NOMO-1 treated with DMSO at 0.1 percent for 48 hours (cell line): ENCODE results near the gene EIF4B.

ENCODE experiments used
- DNase-seq: peaks from one replicate; lab custom pipeline; 2025; ENCODE audit not compliant: unreplicated experiment; lab: John Stamatoyannopoulos, UW

EIF4B gene

DNA sequence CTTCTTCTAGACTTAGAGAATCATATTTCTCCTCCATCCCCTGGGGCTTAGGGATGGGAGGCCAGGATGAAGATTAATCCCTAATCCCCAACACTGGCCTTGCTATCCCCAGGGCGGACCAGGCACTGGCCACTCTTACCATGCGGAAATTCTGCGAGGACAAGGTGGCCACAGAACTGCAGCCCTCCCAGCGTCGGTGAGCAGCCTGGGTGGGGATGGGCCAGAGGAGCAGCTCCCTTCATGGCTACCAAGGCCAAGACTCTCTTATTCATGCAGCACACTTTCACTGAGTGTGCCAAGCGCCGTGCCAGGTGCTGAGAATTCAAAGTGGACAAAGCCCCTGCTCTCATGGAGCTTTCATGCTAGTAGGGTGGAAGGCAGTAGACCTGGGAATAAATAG is 50.6 kb downstream of the EIF4B start:
- DNase-seq = no peak

DNA sequence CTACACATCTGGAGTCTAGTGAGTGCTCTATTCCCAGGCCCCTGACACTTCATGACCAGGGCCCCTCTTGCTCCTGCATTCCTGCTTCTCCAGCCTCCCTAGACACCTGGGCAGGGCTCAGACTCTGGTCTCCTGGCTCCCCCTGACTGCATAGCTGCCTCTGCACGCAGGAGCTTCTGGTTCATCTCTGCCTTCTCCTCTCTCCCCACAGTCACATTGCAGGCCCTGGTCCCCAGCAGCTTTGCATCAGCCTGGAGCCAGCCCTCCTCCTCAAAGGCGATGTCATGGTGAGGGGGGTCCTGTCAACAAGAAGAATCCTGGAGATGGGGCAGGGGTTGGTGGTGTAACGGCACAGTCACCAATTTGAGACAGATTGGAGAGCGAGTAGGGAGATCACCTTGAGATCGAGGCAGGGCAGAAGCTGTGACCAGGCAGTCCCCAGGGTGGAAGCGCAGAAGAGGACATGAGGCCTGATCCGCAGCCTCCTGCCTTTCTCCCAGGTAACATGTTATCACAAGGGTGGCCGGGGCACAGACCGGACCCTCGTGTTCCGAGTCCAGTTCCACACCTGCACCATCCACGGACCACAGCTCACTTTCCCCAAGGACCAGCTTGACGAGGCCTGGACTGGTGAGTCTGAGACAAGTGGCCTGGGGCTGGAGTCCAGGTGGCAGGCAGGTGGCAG is 51.7 kb downstream of the EIF4B start:
- DNase-seq = no peak

DNA sequence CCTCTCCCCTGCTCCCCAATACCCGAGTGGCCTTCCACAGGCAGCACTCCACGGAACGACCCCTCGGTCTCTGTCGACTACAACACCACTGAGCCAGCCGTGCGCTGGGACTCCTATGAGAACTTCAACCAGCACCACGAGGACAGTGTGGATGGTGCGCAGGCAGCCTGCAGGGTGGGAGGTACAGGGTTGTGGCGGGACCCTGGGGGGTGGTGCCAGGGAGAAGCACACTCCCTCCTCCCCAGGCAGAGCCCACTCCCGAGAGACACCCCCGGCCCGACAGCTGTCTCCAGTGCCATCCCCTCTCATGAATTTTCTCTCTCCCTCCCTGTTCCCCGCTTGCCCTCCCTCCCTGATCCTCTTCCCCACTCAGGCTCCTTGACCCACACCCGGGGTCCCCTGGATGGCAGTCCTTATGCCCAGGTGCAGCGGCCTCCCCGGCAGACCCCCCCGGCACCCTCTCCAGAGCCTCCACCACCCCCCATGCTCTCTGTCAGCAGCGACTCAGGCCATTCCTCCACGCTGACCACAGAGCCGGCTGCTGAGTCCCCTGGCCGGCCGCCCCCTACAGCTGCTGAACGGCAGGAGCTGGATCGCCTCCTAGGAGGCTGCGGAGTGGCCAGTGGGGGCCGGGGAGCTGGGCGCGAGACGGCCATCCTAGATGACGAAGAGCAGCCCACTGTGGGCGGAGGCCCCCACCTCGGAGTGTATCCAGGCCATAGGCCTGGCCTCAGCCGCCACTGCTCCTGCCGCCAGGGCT is 52.6 kb downstream of the EIF4B start:
- no peak for DNase-seq

DNA sequence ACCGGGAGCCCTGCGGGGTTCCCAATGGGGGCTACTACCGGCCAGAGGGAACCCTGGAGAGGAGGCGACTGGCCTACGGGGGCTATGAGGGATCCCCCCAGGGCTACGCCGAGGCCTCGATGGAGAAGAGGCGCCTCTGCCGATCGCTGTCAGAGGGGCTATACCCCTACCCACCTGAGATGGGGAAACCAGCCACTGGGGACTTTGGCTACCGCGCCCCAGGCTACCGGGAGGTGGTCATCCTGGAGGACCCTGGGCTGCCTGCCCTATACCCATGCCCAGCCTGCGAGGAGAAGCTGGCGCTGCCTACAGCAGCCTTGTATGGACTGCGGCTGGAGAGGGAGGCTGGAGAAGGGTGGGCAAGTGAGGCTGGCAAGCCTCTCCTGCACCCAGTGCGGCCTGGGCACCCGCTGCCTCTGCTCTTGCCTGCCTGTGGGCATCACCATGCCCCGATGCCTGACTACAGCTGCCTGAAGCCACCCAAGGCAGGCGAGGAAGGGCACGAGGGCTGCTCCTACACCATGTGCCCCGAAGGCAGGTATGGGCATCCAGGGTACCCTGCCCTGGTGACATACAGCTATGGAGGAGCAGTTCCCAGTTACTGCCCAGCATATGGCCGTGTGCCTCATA is 53.3 kb downstream of the EIF4B start:
- no peak for DNase-seq

DNA sequence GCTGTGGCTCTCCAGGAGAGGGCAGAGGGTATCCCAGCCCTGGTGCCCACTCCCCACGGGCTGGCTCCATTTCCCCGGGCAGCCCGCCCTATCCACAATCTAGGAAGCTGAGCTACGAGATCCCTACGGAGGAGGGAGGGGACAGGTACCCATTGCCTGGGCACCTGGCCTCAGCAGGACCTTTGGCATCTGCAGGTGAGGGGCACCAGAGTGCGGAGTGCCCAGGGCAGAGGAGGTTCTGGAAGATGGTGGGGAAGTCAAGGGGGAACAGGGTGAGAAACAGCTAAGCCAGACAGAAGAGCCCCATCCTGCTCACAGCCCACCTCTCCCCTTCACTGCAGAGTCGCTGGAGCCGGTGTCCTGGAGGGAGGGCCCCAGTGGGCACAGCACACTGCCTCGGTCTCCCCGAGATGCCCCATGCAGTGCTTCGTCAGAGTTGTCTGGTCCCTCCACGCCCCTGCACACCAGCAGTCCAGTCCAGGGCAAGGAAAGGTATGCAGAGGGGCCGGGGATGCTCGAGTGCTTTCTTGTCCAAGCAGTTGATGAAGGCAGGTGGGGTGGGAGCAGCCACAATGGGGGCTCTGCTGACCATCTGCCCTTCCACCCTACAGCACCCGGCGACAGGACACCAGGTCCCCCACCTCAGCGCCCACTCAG is 53.9 kb downstream of the EIF4B start:
- DNase-seq = no peak

DNA sequence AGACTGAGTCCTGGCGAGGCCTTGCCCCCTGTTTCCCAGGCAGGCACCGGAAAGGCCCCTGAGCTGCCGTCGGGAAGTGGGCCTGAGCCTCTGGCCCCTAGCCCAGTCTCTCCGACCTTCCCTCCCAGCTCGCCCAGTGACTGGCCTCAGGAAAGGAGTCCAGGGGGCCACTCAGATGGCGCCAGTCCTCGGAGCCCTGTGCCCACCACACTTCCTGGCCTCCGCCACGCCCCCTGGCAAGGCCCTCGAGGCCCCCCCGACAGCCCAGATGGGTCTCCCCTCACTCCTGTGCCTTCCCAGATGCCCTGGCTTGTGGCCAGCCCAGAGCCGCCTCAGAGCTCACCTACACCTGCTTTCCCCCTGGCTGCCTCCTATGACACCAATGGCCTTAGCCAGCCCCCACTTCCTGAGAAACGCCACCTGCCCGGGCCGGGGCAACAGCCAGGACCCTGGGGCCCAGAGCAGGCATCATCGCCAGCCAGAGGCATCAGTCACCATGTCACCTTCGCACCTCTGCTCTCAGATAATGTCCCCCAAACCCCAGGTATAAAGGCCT is 54.5 kb downstream of the EIF4B start:
- DNase-seq = no peak

DNA sequence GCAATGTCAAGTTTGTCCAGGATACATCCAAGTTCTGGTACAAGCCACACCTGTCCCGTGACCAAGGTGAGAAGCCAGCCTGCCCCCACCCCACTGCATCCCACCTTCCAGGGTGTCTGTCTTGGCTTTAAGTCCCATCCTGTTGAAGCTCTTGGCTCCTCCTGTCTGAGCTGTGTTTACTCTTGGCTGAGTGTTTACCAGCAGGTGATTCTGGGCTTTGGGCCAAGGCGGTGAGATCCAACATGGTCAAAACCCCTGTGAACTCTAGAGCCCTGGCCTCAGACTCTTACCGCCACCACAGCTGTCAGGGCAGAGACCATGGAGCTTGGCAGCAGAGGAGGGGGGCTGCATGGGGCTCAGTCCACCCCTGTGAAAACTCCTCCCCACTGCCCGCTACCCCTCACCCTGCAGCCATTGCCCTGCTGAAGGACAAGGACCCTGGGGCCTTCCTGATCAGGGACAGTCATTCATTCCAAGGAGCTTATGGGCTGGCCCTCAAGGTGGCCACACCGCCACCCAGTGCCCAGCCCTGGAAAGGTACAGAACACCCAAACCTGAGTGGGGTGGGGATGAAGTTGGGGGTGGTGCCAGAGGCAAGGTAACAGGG is 55.3 kb downstream of the EIF4B start:
- DNase-seq = no peak

DNA sequence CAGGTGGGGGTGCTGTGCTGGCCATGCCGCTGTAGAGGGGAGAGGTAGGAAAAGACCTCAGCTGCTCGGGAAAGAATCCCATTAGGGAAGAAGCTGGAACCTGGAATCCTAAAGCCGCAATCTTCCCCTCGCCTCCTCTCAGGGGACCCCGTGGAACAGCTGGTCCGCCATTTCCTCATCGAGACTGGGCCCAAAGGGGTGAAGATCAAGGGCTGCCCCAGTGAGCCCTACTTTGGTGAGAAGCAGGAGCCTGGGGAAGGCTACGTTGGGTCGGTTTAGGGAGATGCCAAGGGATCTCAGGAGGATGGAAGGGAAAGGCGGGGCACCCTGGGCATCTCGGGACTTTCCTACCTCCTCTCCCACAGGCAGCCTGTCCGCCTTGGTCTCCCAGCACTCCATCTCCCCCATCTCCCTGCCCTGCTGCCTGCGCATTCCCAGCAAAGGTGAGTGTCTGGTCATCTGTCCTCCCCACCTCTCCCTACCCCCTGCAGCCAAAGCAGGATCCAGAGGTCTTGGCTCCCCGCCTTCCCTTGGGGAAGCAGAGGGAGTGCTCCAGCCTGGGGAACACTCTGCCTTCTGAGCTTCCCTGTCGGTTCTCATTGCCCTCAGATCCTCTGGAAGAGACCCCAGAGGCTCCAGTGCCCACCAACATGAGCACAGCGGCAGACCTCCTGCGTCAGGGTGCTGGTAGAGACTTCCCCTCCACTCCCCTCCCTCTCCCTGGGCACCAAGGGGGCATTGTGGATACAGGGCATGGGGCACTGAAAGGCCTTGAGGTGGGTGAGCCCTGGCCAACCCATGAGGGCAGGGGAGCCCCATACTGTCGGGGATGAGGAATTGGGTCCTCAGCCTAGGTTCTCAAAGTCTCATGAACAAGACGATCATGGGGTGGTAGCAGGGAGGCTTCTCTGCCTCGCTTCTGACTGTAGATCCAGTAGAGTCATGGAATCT is 56.0 kb downstream of the EIF4B start:
- no peak for DNase-seq

DNA sequence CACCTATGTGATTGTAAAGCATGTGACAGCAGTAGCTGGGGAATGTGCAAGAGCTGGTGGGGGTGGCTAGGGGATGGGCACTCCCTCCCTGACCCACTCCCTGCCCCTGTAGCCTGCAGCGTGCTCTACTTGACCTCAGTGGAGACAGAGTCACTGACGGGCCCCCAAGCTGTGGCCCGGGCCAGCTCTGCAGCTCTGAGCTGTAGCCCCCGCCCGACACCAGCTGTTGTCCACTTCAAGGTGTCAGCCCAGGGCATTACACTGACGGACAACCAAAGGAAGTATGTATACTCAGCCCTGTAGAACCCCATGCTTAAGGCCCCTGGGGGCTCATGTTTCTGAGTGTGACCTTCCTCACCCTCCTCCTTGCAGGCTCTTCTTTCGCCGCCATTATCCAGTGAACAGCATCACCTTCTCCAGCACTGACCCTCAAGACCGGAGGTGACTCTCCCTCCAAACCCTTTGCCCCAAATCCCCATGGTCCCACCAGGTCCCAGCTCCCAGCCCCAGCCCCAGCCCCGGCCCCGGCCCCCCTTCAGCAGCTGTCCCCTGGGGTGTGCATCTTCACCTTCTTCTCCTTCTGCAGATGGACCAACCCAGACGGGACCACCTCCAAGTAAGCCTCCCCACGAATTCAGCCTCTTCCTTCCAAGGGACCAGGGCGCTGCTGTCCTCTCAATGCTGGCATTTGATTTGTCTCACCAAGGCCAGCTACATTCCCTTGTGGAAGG is 56.9 kb downstream of the EIF4B start:
- DNase-seq = no peak

DNA sequence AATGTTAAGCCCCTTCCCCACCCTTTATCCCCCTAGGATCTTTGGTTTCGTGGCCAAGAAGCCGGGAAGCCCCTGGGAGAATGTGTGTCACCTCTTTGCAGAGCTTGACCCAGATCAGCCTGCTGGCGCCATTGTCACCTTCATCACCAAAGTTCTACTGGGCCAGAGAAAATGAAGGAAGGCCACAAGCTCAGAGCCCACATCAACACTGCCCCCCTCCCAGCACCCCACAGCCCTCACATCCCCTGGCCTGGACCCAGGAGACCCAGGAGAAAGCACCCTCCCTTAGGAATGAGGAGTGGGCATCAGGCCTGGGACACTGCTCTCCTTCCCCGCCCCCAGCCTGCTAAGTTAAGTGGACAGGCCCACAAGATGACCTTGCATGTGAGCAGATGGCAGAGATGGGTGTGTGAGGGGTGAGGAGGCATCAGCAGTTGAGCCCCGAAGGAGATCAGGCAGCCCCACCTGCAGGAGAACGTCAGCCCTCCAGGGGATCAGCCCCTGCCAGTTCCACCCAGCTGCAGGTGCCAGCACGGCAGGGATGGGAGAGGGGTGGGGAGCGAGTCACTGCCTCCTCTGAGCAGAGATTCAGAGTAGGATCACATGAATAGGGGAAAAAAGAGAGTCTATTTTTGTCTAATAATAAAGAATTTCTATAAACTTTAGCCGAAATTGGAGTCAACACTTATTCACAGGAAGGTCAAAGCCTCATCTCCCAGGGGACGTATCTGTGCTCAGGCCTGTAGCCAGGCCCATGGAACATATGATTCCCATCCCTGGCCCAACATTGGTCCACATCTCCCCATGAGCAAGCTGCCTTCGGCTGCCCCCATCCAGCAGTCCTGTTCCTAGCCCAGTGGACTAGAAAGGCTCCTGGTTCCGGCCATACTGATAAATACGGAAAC is 57.7 kb downstream of the EIF4B start:
- no peak for DNase-seq

DNA sequence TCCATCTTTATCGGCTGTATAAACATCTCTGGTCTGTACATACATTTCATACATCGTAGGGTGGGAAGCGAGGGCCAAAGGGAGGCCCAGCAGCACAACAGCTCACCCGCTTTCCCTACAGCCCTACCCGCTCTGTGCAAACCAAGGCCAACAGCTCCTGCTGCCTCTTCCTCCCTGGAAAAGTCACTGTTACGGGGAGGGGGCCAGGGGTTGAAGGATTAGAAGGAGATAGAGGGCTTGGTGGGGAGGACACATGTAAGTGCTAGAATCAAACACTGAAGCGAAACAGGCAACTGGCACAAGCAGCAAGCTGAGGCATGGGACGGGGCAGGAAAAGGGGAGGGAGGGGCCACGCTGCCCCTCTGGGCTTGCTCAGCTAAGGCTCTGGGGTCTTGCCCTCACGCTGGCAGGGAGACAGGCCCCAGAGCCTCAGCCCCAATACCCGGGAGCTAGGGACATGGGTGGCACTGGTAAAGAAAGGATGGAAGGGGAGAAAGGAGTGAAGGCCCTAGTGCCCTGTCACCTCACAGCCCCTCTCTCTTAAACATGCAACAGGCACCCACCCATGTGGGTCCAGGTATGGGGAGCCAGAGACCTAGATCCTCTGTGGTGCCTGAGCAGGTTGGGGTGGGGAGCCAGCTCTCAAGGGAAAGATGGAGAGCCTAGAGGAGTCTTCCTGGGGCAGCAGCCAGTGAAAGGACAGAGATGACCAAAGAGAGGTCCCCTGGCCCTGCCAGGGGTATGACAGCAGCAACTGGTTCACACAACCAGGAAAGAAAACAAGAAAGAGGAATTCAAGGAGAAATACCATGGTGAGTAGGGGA is 58.6 kb downstream of the EIF4B start:
- no peak for DNase-seq

DNA sequence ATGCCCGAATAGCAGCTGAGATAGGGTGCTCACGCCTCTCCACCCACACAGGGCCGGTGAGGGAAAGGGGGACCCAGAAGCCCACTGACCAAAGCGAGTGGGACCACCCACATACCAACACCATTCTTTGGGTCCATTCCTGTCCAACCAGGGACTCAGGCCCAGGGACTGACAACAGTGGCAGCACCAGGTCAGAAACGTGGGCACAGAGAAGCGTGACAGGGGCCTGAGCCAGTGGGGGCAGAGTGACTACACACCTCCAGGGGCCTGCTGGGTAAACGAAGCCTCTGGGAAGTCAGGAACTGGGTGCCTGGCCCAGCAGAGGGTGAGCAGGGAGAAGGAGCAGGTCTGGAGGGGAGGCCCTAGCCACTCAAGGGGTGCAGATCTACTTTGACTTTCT is 59.2 kb downstream of the EIF4B start:
- no peak for DNase-seq

DNA sequence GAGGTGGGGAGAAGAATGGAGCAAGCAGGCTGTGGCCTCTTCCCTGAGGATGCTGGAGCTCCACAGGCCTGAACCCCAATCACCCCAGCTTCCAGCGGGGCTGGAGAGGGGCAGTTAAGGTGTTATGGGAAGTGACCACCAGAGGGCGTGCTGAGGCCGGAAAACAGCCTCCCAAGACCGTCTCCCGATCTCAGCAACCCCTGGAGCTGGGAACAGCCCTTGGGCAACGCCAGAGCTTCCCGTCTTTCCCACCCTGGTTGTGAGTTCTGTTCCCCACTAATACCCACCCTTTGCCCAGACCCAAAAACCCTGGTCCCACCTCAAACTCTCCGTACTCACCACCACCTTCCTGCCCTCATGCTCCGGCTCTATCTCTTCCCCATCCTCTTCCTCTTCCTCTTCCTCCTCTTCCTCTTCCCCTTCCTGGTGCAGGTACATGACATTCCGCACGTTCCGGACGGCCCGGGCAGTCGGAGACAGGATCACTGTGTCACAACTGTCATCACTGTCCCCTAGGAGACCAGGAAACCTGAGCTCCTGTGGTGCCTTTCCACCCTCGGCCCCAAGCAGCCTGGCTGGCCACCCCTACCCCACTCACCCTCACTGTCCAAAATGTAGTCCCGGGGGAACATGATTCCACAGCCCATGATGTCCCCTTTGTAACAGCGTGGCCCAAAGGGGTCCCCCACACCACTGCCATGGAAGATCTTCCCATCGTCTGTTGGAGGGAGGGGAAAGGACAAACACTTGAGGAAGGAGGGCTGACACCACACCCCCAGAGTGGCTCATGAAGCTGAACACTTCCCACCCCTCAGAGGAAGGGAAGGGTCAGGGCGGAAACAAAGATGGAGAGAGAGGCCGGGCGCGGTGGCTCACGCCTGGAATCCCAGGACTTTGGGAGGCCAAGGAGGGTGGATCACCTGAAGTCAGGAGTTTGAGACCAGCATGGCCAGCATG is 60.0 kb downstream of the EIF4B start:
- DNase-seq = no peak

DNA sequence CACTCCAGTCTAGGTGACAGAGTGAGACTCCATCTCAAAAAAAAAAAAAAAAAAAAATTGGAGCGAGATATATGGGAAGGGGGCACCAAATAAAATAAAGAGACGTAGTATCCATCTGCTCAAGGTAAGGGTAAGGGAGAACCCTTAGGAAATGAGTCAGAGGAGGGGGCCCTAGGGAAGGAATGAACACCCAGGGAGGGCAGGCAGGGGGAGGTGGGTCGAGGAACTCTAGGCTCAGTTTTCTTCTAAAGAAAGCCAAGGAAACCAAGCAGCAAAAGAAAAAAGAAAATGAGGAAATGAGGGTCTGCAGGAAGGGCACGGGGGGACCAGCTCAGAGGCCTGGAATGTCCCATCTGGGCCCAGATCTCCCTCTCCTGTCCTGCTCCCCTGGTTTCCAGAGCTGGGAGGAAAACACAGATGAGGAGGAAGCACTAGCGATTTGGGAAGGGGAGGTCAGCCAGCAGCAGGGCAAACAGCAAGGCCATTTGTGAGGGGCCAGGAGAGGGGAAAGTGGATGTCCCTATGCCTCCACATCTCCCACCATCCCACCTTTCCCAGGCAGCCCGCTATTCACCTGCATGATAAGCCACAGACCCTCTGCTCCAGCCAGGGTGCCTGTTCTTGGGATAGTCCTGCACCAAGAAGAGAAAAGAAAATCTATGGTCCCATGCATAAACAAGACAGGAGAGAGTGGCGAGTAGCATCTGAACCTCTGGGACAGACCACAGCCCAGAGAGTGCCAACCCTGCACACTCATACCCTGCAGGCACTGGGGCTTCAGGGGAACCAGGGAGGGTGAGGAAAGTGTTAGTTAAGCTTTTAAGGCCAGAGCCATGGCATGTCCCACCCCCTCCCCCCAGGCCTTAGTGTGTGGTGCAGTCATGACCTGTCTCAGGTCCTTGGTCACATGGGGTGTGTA is 61.1 kb downstream of the EIF4B start:
- DNase-seq = no peak
